Stimulated activated CD4-positive, alpha-beta T cell treated with anti-CD3 and anti-CD28 coated beads, TNF-alpha, amount 100 ng/mL, for 48 hours (primary cell): ENCODE results near the gene HOXA9.

Source experiments
- DNase-seq, 3 donors: peaks; one replicate each; pipeline ENCODE4 v3.0.0-alpha.2; 2020; ENCODE audit warnings: low read depth in 3 of 3

Gene HOXA9

DNA sequence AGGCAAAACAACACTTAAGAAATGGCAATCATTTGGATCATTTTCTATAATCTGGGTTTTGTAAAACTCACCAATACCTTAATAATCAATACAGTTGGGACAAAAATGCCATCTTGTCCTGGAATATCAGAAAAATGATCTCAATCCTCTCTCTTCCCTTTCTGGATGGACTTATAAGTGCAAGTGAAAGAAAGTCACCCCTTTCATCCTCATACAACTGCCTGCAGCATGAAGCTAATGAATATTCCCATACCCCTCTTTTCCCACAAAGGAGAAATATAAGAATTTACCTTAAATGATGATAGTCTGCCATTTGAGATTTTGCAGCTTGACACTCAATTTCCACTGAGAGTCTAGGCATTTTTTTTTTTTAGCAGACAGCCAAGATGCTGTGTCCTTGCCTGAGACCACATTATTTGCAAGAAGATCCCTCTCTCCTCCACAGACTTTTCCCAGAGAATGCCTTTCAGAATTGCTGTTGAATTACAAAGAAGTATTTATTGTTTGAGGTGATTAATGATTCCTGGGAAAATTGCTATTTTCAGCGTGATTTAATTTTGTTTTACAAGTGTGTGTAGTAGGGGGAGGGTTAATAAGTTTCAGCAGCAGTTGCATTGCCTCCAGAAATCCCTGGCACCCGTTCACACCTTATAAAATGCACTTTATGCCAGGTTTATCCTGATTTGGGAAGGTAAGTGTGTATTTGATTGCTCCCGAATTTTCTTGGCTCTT is 38.6 kb downstream of the HOXA9 start:
- DNase-seq: no peak

DNA sequence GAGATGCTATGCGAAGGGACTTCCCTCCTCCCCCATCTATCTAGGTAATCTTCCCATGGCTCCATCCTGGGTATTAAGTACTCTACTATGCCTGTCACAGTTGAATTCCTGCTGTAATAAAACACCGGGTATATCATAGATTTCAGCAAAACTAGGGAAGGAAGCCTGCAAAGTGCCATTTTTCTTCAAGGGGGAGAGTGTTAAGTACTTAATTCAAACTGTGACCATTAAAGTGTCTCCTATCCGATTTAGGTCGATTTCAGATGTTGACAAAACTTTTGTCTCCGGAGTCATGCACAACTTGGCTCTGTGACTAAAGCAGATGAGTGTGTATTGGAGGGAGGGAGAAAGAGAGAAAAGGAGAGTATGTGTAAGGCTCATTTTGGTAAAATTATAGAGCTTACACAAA is 39.3 kb downstream of the HOXA9 start:
- DNase-seq: no peak

DNA sequence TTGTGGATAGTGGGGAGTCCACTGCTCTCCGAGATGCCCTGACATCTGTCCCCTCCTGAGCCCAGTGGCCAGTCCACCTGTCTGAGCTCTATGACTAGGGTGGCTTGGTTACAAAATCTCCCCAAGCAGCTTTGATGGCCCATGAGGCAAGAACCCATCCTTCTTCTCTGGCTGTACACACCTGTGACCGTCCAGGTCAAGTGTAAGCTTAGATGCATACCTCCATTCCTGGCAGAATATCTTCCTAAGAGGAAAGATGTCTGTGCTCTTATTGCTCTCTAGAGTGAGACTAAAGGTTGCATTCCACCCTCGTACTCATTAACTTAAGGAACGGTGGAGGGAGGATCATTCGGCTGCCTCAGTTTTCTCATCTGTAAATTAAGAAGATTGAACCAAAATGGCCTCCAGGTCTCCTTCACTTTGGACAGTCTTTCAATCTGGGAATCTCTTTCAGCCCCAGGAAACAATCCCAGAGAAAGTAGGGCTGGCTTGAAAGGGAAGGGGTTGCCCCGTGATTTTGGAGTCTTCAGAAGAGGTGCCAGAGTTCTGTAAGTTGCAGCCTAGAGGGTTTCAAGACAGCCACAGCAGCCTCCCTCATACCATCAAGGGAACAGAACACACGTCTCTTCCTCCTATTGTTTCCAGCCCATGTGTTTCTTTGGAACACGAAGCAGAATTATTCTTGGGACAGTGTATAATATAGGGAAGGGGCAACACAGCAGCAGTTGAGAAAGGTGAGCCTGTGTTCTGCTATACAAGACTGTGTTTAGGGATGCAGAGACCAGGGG is 40.2 kb downstream of the HOXA9 start:
- no peak for DNase-seq

DNA sequence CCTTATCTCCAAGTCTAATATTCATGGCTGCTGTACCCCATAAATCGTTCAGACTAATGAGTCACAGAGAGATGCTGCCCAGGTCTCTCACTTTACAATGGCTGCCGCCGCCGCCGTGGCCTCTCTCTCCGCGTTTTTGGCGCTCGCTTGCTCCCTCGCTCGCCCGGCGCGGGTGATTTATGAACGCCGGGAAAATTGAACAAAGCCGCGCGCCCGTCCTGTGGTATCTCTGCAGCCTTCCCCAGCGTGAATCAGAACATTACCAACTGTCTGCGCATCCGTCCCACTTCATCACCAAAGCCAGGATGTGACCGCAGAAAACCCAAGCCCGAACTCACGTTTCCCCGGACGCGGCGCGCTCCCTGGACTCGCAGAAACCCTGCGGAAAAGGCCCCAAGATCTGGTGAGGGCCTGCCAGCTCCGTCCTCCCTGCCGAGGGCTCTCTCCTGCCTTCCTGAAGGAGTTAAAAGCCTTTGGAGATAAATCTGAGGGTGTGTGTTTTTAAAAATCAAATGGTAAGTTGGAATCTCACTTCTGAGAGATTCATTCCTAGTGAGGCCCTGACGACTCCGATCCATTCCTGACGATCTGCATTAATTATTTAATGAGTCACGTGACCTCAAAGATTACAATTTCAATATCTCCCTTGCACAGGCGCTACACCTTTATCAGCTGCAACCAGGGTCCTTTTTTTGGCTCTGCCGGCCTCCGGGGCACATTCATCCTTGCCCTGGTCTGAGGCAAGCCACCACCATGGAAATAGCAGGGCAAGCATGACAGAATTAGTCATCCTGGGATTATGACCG is 41.0 kb downstream of the HOXA9 start:
- no peak for DNase-seq

DNA sequence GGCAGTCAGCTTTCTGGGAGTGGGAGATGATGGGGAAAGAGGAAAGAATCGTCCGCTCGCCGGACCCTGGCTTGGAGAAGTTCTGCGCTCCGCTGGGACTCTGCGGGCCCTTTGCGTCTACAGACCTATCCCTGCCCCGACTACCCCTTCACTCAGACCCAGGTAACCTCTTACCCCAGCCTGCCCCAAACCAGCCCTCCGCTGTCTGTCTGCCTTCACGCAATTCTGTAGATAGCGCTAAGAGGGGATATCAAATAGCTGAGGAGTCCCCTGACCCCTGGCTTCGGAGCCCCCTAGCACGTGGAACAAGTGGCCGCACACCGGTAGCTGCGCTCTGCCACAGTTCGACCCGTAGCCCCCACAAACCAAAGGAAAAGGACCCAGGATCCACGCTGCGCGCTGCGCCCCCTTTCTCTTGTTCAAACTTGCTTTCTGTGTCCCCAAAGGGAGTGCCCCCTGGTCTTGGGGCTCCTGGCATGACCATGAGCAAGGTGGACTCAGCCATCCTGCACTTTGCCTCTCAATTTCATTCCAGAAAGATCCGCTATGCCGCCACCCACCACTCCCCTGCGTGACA is 41.8 kb downstream of the HOXA9 start:
- DNase-seq: no peak

DNA sequence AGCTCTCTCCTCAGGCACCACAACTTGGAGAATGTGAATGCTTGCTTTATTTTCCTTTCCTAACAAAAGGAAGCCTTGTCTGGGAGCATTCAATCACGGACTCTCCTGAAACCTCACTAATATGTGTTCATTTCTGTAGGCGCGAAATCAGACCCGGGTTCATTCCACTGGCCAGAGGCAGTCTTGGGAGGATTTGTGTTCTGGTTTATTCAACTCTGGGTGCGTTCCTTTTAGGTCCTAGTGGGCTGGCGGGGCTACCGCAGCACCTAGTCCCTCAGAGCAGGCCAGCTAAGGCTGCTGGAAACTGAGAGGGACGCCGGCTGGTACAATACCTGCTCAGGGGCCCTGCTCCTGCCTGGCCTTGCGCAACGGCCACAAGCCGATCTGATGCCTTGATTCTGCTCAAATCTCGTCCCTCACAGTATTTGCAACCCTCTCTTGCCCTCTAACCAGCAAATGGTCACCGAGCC is 42.3 kb downstream of the HOXA9 start:
- no peak for DNase-seq

DNA sequence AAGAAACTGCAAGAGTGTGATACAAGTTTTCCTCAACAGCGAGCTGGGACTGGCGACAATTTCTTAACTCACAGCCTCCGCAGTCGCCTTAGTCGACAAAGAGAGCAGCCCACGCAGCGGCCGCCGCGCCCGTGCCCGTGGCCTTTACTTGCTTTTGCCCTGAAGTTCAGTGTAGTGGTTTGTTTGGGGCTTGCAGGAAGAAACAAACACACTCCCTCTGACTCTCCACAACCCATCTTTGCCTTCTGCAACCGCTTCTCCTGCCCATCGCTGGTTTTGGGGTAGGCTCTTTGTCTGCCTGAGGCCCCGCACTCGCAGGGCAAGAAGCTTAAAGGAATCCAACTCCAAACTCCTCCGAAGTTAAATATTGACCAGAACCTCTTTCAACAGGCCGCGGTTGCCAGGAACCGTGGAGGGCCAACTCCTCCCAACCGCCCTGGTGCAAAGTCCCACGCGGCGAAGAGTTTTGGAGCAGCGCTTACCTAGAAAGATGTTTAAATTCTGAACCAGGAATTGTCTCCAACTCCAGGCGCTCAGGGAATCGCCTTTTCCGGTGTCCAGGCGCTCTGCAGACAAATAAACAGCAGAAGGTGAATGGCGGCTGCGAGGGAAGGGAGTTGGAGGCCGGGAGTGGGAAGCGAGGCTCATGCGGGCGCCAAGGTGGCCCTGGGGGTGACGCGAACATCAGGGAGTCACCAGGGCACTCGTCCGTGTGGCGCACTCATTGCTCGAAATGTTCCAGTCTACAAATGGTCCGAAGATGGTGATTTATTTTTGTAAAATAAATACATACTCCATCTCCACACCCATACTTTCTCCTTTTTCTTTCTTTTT is 43.0 kb downstream of the HOXA9 start:
- no peak for DNase-seq

DNA sequence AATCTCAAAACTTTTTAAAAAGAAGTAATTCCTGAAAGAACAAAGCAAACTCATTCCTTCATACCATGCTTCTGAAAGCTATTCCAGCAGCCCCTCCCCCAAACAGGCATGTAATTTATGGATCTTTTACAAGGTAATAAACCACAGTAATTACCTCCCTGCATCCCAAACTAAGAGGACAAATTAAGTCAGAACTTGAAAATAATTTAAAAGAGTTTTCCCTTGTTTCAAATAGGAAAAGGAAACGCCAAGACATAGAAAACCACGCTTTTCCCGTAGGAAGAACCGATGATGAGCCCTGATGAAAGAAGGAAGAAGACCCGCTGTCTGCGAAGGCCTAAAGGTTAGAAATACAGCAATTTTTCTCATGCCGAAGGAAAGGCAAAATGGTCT is 43.7 kb downstream of the HOXA9 start:
- no peak for DNase-seq

DNA sequence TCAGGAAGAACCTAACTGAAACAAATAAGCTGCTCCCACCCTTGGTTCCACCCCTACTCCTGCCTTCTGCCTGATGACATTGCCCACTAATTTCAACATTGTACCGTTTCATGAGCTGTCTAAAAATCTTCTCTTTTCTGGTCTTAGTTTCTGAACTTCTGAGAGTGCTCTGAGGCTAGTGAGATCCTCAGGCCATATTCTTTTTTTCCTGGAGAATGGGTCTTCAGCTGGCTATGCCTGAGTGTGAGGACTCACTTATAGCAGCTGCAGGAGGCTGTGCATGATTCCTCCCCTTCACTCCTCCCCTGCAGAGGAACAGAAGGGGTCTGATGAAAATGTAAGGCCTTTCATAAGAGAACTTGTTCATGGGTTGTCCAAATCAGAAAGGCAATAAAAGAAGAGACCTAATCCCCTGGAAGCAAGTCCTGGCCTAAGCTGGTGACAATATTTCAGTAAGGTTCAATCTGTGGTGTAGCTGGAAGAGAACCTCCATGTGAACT is 45.9 kb downstream of the HOXA9 start:
- no peak for DNase-seq

DNA sequence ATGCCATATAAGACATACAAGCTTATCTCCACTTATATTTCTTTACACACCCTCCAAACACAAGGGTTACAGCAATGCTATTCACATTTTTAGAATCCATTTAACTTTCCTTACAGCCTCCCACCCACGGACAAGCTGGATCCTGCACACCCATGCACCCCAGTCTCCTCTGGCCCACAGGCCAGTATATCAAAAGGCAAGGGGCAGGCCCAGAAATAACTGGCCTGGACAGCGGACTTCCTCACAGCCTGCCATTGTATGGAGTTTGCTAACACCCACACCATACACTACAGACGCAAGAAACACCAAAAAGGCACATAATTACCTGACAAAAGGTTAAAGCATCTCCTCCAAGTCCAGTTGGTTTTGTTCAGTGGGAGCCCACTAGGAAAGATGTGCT is 46.8 kb downstream of the HOXA9 start:
- no peak for DNase-seq

DNA sequence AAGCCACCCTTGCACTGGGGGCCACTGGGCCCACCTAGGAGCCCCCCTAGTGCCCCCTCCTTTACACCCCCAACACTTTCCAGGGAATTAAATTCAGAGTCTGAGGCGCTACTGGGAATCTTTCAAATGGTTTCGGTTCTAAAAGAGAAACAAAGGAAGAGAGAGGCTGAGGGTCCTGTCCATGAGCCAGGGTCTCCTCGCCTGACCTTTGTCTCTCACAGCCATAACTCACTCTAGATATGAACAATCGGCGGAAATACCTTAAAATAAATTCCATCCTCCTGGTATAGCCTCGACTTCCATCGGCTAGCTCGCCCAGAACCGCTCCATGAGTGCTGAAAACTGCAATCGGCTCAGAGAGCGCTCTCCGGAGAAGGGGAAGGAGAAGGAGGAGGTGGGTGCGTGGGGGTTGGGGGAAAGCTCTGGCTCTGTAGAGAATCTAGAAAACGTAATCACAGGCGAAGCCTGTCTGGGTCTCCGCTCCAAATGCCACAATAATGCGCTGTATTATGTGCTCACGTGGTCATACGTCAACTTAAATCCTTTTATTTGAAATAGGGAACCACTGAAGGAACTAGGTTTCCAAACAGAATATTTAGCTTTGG is 47.3 kb downstream of the HOXA9 start:
- no peak for DNase-seq

DNA sequence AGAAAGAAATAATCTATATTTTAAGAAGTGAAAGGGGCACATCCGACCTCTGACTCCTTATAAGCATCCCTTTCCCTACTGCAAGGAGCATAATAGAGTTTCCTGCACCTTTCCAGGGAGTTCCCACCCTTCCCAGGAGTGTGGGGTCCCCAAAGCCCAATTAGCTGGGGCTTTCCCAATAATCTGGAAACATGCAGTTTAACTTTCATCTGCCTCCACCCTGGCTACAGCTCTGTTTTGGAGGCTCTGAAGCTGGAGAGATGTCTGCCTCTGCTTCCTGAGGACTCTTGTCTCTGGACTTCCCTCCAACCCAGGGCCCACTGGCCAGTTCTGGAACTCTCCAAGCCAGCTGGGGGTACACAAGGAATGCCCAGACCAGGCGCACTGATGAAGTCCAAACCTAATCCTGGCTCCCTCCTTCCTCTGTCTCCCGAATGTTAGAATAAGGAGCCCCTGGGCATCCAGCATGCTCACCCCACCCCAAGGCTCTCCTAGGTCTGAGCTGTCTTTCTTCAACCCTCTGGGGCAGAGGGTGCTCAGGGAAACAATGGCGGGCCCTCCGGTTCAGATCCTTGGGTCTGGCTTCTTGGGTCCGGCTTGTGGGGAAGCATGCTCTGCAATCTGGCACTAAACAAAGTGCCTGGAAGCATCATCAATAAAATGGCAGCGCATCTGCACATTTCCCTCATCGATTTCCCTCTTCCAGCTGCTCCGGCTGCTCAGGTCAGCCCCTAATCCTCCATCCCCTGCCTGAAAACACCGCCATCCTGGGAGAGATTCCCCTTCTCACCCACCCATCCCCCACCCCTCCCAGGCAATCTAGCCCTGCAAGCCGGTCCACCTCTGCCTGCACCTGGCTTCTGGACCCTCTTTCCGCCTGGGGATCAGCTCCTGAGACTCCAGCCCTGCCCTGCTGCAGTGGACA is 48.1 kb downstream of the HOXA9 start:
- no peak for DNase-seq

DNA sequence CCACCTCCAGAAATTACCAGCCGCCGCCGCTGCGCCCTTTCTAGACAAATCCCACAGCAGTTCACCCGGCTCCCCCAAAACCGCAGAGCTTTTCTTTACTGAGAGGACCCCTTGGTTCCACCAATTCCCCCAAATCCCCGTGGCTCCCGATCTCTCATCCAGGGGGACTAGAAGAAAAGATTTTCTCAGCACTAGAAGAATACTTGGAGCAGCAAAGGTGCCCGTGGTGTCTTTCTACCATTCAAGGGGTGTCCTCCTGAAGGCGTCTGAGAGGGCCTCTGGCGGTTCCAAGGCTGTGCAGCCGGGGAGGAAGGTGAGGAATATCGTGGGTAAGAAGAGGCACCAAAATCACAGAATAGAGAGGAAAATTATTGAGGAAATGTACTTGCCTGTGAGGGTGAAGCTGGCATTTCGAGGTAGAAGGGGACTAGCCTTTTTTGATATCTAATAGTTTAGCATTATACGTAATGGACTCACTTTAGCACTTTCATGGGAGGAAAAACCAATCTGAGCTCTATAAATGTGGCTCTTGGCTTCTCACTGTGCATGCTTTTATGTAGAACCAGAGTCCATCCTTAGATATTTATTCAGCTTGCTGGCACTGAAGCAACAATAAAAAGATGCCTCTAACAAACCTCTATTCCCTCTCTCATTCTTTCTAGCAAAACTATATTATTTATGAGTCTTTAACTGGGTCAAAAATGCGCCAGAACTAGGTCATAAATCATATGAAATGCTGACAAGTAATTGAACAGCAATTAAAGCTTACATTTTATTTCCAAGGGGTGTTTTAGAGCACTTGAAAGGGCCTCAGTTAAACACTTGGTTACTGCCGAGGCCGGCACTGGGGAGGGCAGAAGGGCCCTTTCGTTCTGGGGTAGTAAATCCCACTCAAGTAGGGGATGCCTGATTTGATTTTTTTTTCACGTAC is 49.0 kb downstream of the HOXA9 start:
- no peak for DNase-seq

DNA sequence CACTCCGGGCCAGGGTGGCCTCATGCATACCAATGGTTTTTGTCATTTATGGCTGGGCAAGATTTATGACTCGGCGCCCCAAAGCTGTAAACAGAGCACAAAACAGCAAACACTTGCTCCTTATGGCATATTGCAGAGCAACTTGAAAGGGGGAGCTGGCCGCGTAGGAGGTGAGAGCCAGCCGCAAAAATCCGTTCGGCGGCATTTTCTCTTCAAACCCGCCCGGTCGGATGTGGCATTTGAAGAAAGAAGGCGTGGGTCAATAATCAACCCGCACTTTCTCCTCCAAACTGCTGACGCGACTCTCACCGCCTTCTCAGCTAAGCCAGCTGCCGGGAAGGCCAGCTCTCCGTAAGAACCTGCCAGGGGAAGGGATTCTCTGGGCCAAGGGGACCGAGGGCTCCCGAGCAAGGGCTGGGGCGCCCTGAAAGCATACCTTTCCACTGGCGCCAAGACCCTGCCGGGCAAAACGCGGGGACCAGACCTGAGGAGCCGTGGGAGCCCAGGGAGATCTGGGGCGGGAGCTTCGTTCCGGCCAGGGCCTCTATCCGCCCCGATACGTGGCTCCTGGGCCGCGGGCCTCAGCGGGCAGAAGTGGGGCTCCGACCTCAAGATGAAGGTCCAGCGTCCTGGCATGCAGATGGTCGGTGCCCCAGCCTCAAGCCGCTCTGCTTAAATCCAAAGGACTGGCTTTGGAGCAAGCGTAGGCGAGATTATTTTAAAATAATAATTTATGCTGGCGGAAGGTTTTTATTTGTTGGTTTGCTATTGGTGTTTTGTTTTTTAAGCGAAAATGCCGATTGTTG is 49.9 kb downstream of the HOXA9 start:
- no peak for DNase-seq

DNA sequence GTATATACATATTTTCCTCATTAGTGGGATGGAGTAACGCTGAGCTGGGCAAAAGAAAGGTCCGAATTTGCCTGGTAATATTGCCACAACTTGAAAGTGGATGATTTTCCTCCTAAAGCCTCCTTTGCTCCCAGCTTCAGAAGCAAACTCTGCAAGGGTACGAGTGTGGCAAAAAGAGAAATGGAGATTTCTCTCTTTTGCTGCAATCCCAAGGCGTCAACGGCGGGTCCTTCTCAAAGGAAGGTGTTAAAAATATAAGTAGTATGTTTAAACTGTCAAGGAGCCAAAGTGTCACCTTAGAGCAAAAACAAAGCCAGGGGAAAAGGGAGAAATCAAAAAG is 50.5 kb downstream of the HOXA9 start:
- DNase-seq: no peak

DNA sequence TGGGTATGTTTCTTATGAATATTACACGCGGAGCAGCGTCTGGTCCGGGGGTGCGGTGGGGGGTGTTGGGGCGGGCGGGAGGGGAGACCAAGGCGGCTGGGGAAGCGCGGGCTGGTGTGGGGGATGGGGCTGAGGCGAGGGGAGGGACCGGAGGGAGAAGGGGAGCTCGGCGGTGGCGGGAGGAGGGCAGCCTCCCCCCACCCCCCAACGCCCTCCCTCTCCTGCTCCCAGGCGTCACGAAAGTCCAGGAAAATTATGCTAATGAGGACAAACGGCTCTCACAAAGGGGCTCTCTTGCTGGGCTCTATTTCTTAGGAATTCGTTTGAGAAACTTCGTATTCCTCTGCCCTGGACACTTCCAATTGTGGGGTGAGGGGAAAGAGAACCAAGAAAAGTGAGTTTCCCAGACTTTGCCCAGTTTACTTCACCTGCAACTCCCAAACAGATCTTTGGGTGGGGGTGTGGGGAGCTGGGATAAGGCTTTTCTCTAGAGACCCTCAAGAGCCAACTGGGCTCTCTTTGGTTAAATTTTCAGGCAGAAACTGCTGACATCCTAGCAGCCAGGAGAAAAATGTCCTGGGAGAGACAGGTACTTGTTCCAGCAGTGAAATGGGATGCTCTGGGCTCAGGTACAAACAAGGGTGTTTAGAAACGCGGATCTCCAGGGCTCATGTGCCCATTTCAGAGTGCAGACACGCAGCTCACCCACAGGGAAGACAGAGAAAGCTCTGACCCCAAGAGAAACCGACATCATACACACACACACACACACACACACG is 51.2 kb downstream of the HOXA9 start:
- no peak for DNase-seq
